K562 (cell line): ENCODE measurements around the gene PCSK2.

ENCODE experiments used
- CTCF ChIP-seq, 3 experiments: IDR thresholded peaks in 2 of 3; conservative IDR thresholded peaks in 1 of 3; 2 replicates each; pipeline ENCODE4 v1.5.1; 2011 to 2012; ENCODE audit warnings: low read length in 3 of 3, mild to moderate bottlenecking in 3 of 3, control low read depth in 2 of 3, improper control_type of control experiment in 1 of 3, inconsistent platforms in 1 of 3, low read depth in 1 of 3, mixed read lengths in 1 of 3, moderate library complexity in 1 of 3; ENCODE audit not compliant: insufficient read depth in 2 of 3
- NFYB ChIP-seq: IDR thresholded peaks from 2 replicates; pipeline ENCODE4 v1.6.1; 2011; ENCODE audit warnings: mild to moderate bottlenecking, moderate library complexity; ENCODE audit not compliant: insufficient read length; ENCODE audit errors: extremely low read depth
- PHB2 ChIP-seq: fragments of 450-650 bp; IDR thresholded peaks from 2 replicates; pipeline ENCODE4 v1.6.1; 2017; ENCODE audit warnings: low read depth
- POLR2A ChIP-seq: fragments of 450-650 bp; conservative IDR thresholded peaks from 2 replicates; pipeline ENCODE4 v1.6.1; 2016
- SIN3B ChIP-seq: fragments of 450-650 bp; IDR thresholded peaks from 2 replicates; pipeline ENCODE4 v1.6.1; 2017; ENCODE audit warnings: low read depth, mild to moderate bottlenecking, moderate library complexity
- TAF7 ChIP-seq: fragments of 450-650 bp; IDR thresholded peaks from 2 replicates; pipeline ENCODE4 v1.6.1; 2016; ENCODE audit warnings: missing genetic modification characterization, missing compliant biosample characterization

DNA sequence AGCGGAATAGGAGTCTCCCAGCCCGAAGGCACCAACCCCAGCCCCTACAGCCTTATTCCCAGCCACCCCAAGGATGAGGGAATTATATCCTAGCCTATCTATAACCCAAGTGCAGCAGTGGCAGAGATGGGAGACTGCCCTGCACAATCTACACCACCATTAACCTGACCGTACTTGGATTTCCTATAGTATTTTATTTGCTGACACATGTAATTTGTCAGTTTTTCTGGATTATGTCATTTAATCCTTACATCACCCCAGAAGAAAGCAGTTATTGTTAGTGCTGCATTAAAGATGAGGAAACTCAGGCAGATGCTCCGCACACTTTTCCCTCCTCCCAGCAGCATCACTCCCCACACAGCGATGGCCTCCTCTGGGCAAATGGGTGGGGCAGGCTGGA is 298.3 kb downstream of the PCSK2 start:
- TF ChIP-seq NFYB: no peak
- TF ChIP-seq SIN3B: no peak
- no peak for TF ChIP-seq CTCF (IDR thresholded peaks at IDR 0.05 in 2 of 3, conservative IDR thresholded peaks at IDR 0.05 in 1 of 3; ENCODE audit: insufficient read depth in 2 of 3, low read depth in 1 of 3, low read length in 3 of 3)
- TF ChIP-seq TAF7: no peak
- TF ChIP-seq POLR2A: no peak
- no peak for TF ChIP-seq PHB2
